Erythroblast (primary cell): ENCODE data around the gene ATIC.

Experiments used
- GATA1 ChIP-seq: IDR thresholded peaks from 2 replicates; pipeline ENCODE4 v1.6.1; 2011; ENCODE audit warnings: low read depth, mild to moderate bottlenecking, control low read depth, low read length, moderate library complexity
- POLR2A ChIP-seq: IDR thresholded peaks from 2 replicates; pipeline ENCODE4 v1.6.1; 2011; ENCODE audit warnings: mild to moderate bottlenecking, low read length

DNA sequence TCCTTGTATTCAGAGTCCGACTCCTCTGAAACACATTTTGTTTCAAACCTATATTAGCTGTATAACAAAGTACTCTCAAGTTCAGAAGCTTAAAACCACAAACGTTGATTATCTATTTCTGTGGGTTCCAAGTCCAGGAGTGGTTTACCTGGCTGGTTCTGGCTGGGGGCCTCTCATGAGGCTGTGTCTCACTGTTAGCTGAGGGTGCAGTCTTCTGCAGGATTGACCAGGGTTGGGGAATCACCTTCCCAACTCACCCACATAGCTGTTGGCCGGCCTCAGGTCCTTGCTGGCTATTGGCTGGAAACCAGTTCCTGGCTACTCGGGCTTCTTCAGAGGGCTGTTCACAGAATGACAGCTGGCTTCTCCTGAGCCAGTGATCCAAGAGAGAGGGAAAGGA is 18.0 kb upstream of the ATIC start:
- TF ChIP-seq POLR2A (no peak), GATA1 (no peak)
